Left ventricle myocardium inferior (tissue), 1 donor: ENCODE data around the gene PCDHGA7. TPM values are rescaled to one million over a fixed set of nuclear protein-coding genes. Genes with fewer than 3 reads are reported as not detected.
"Not testable (repeated sequence)": the region's sequence is repeated elsewhere in the genome, so short reads cannot be mapped to it uniquely, and the experiment has no call there.

Experiments used
- DNase-seq: peaks from one replicate; pipeline ENCODE4 v3.0.0-alpha.2; 2020
- H3K27ac ChIP-seq: fragments of 200-600 bp; replicated peaks from 2 replicates; pipeline ENCODE4 v1.8.0; 2021
- H3K27me3 ChIP-seq: fragments of 200-600 bp; 2 replicates; pipeline ENCODE4 v1.8.0; 2021; ENCODE audit warnings: low read depth
- H3K36me3 ChIP-seq: fragments of 200-600 bp; 2 replicates; pipeline ENCODE4 v1.8.0; 2021
- H3K4me1 ChIP-seq: fragments of 200-600 bp; 2 replicates; pipeline ENCODE4 v1.8.0; 2021
- H3K4me3 ChIP-seq: fragments of 200-600 bp; 2 replicates; pipeline ENCODE4 v1.8.0; 2021; ENCODE audit warnings: mild to moderate bottlenecking, moderate library complexity
- H3K9me3 ChIP-seq: fragments of 200-600 bp; replicated peaks from 2 replicates; pipeline ENCODE4 v1.8.0; 2021
- CTCF ChIP-seq: fragments of 200-600 bp; IDR thresholded peaks from 2 replicates; pipeline ENCODE4 v1.8.0; 2021; ENCODE audit warnings: antibody characterized with exemption, mild to moderate bottlenecking, borderline replicate concordance
- intact Hi-C: fragments of 100-400 bp; cut with micrococcal nuclease; formaldehyde crosslinking; loops from one replicate; pipeline ENCODE4 v1.11.0; 2022
- total RNA-seq: library from RNA; stranded (reverse); fragmentation: NEBNext Ultra II Directional; extraction: Animal tissue kit (Norgen Biotek cat#: 25700); gene quantifications from one replicate; pipeline ENCODE4 v1.2.1, GENCODE V29; 2021
- donor health status: DM: no; HTN: yes; CAD: no; lungs with severe emphysema.

Gene PCDHGA7
- total RNA-seq, 1 donor from 2014 or later, result 5.8 TPM

- intact Hi-C loops, result no loop called here
- no peaks in the 10 kb centered on the region for H3K27me3 ChIP-seq
Observed at GRCh38 chr5:141392429-141393198, 10.1 kb downstream of the PCDHGA7 start, which contains the start of gene PCDHGA8. TSS of gene PCDHGA8 (plus strand) at chr5:141392633. CDS start at chr5:141392814, 181 bp downstream.

GRCh38 chr5:141393267-141393666 lies 10.7 kb downstream of the PCDHGA7 start:
- Histone ChIP-seq H3K27me3 (no peaks in the 10 kb centered on the region), H3K27ac (no peak overlapping the region), H3K4me3 (no peak overlapping the region), H3K9me3 (peaks cover 94% of the 10 kb centered on the region), H3K4me1 (peaks cover 27% of the 10 kb centered on the region), H3K36me3 (peaks cover 35% of the 10 kb centered on the region)
- intact Hi-C loops, result no loop called here
- no peak for DNase-seq
- no peak for TF ChIP-seq CTCF

More at GRCh38 chr5:141392429-141393198, 10.1 kb downstream of the PCDHGA7 start, which contains the start of gene PCDHGA8:
- Histone ChIP-seq H3K27ac (no peak within 1 kb of the TSS), H3K9me3 (peaks cover 93% of the 10 kb centered on the region), H3K4me3 (no peak within 1 kb of the TSS), H3K4me1 (peaks cover 29% of the 10 kb centered on the region), H3K36me3 (peaks cover 35% of the 10 kb centered on the region)
- peak; percentile 39 for TF ChIP-seq CTCF
- no peak for DNase-seq

GRCh38 chr5:141394401-141395187 lies 12.1 kb downstream of the PCDHGA7 start:
- H3K4me3 ChIP-seq, H3K27me3 ChIP-seq, DNase-seq, H3K27ac ChIP-seq, intact Hi-C loops: not testable (repeated sequence)
- Histone ChIP-seq H3K4me1 (peaks cover 32% of the 10 kb centered on the region), H3K9me3 (peaks cover 93% of the 10 kb centered on the region), H3K36me3 (peaks cover 30% of the 10 kb centered on the region)

GRCh38 chr5:141397756-141398551 lies 15.4 kb downstream of the PCDHGA7 start, which contains the start of gene PCDHGB5:
TSS of gene PCDHGB5 (plus strand) at chr5:141397947. CDS start at chr5:141398128, 181 bp downstream.
- DNase-seq, result peak; percentile 48
- peak; percentile 73 for TF ChIP-seq CTCF
- Histone ChIP-seq H3K4me3 (peak within 1 kb of the TSS; percentile 59), H3K4me1 (peaks cover 24% of the 10 kb centered on the region), H3K9me3 (peaks cover 93% of the 10 kb centered on the region), H3K27ac (peak within 1 kb of the TSS; percentile 61), H3K36me3 (peaks cover 25% of the 10 kb centered on the region)
- intact Hi-C loops, H3K27me3 ChIP-seq: not testable (repeated sequence)

GRCh38 chr5:141398608-141399007 lies 16.1 kb downstream of the PCDHGA7 start:
- intact Hi-C loops, result no loop called here
- H3K4me3 ChIP-seq, result peak overlapping the region; percentile 39
- peaks cover 23% of the 10 kb centered on the region for H3K36me3 ChIP-seq
- TF ChIP-seq CTCF, result no peak
- DNase-seq, result no peak
- peaks cover 93% of the 10 kb centered on the region for H3K9me3 ChIP-seq
- H3K27me3 ChIP-seq, result no peaks in the 10 kb centered on the region
- peaks cover 24% of the 10 kb centered on the region for H3K4me1 ChIP-seq
- peak overlapping the region; percentile 18 for H3K27ac ChIP-seq
